GM23338 (cell line): ENCODE results near the gene RUBCN.

Experiments
- CREB1 ChIP-seq: fragments of 250-450 bp; sonication (Bioruptor Pico); IDR thresholded peaks from 2 replicates; pipeline ENCODE4 v1.5.0; 2020; ENCODE audit warnings: low read depth, mild to moderate bottlenecking, moderate library complexity
- EZH2 ChIP-seq: fragments of 200-600 bp; sonication (generic); IDR thresholded peaks from one replicate; pipeline ENCODE4 v1.8.0; 2017; ENCODE audit warnings: antibody characterized with exemption, mild to moderate bottlenecking, low read depth; ENCODE audit not compliant: unreplicated experiment
- EZH2phosphoT487 ChIP-seq: fragments of 200-600 bp; sonication (generic); IDR thresholded peaks from one replicate; pipeline ENCODE4 v1.8.1; 2018; ENCODE audit warnings: antibody characterized with exemption; ENCODE audit not compliant: unreplicated experiment
- JUNB ChIP-seq: IDR thresholded peaks from one replicate; pipeline ENCODE4 v1.6.1; 2016; ENCODE audit warnings: antibody characterized with exemption; ENCODE audit not compliant: unreplicated experiment
- NANOG ChIP-seq: IDR thresholded peaks from 2 replicates; pipeline ENCODE4 v1.6.1; 2016; ENCODE audit warnings: antibody characterized with exemption, borderline replicate concordance
- POLR2AphosphoS5 ChIP-seq: IDR thresholded peaks from 2 replicates; pipeline ENCODE4 v1.6.1; 2016; ENCODE audit warnings: antibody characterized with exemption, low read depth
- STAT1 ChIP-seq: IDR thresholded peaks from one replicate; pipeline ENCODE4 v1.6.1; 2016; ENCODE audit warnings: antibody characterized with exemption; ENCODE audit not compliant: unreplicated experiment
- ZNF331 ChIP-seq: fragments of 250-450 bp; sonication (Bioruptor Pico); IDR thresholded peaks from 2 replicates; pipeline ENCODE4 v1.5.0; 2020; ENCODE audit warnings: low read depth, mild to moderate bottlenecking, moderate library complexity
- TF ChIP-seq, protein P1 (sequence below), 2 experiments: fragments of 200-600 bp in 1 of 2; sonication (generic) in 1 of 2; conservative IDR thresholded peaks; 2 replicates each; pipeline versions ENCODE4 v1.5.1 to v1.6.1; 2016 to 2017; ENCODE audit warnings: antibody characterized with exemption in 2 of 2, low read depth in 2 of 2, mild to moderate bottlenecking in 2 of 2, moderate library complexity in 1 of 2
- TF ChIP-seq, protein P2 (sequence below): fragments of 250-450 bp; sonication (Bioruptor Pico); IDR thresholded peaks from 2 replicates; pipeline ENCODE4 v1.5.0; 2020; ENCODE audit warnings: mild to moderate bottlenecking, moderate library complexity
- TF ChIP-seq, protein P3 (sequence below): IDR thresholded peaks from one replicate; pipeline ENCODE4 v1.6.1; 2018; ENCODE audit warnings: antibody characterized with exemption; ENCODE audit not compliant: unreplicated experiment
- TF ChIP-seq, protein P4 (sequence below): IDR thresholded peaks from 2 replicates; pipeline ENCODE4 v1.6.1; 2016; ENCODE audit warnings: antibody characterized with exemption

DNA sequence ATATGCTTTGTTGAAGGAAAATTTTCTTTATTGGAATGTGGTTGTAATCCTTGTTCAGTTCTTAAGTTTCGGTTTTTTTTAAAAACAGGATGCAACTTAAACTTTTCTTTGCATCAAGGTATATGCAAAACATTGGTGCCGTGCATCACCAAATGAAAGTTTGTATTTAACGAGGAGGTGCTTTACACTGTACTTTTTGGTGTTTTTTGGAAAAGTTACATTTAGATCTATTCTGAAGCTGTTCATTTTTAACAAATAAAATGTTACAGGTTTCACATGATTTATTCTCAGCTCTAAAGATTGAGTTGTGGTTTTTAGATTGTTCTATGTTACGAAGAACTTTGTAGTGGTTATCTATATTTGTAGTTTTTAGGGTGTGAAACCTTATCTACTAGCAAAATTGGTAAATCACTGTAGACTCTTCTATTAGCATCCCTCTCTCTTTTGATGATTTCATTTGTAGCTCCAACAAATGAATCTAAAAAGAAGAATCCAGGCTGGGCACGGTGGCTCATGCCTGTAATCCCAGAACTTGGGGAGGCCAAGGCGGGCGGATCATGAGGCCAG, 47.4 kb upstream of the RUBCN start:
- TF ChIP-seq, protein P1, sequence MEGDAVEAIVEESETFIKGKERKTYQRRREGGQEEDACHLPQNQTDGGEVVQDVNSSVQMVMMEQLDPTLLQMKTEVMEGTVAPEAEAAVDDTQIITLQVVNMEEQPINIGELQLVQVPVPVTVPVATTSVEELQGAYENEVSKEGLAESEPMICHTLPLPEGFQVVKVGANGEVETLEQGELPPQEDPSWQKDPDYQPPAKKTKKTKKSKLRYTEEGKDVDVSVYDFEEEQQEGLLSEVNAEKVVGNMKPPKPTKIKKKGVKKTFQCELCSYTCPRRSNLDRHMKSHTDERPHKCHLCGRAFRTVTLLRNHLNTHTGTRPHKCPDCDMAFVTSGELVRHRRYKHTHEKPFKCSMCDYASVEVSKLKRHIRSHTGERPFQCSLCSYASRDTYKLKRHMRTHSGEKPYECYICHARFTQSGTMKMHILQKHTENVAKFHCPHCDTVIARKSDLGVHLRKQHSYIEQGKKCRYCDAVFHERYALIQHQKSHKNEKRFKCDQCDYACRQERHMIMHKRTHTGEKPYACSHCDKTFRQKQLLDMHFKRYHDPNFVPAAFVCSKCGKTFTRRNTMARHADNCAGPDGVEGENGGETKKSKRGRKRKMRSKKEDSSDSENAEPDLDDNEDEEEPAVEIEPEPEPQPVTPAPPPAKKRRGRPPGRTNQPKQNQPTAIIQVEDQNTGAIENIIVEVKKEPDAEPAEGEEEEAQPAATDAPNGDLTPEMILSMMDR (conservative IDR thresholded peaks at IDR 0.05; ENCODE audit: low read depth in 2 of 2), result no peak
- TF ChIP-seq JUNB (no peak), POLR2AphosphoS5 (no peak), EZH2 (no peak), EZH2phosphoT487 (no peak), ZNF331 (CRISPR knock-in tag) (no peak), CREB1 (CRISPR knock-in tag) (no peak), STAT1 (no peak), NANOG (no peak)
- TF ChIP-seq, protein P2, sequence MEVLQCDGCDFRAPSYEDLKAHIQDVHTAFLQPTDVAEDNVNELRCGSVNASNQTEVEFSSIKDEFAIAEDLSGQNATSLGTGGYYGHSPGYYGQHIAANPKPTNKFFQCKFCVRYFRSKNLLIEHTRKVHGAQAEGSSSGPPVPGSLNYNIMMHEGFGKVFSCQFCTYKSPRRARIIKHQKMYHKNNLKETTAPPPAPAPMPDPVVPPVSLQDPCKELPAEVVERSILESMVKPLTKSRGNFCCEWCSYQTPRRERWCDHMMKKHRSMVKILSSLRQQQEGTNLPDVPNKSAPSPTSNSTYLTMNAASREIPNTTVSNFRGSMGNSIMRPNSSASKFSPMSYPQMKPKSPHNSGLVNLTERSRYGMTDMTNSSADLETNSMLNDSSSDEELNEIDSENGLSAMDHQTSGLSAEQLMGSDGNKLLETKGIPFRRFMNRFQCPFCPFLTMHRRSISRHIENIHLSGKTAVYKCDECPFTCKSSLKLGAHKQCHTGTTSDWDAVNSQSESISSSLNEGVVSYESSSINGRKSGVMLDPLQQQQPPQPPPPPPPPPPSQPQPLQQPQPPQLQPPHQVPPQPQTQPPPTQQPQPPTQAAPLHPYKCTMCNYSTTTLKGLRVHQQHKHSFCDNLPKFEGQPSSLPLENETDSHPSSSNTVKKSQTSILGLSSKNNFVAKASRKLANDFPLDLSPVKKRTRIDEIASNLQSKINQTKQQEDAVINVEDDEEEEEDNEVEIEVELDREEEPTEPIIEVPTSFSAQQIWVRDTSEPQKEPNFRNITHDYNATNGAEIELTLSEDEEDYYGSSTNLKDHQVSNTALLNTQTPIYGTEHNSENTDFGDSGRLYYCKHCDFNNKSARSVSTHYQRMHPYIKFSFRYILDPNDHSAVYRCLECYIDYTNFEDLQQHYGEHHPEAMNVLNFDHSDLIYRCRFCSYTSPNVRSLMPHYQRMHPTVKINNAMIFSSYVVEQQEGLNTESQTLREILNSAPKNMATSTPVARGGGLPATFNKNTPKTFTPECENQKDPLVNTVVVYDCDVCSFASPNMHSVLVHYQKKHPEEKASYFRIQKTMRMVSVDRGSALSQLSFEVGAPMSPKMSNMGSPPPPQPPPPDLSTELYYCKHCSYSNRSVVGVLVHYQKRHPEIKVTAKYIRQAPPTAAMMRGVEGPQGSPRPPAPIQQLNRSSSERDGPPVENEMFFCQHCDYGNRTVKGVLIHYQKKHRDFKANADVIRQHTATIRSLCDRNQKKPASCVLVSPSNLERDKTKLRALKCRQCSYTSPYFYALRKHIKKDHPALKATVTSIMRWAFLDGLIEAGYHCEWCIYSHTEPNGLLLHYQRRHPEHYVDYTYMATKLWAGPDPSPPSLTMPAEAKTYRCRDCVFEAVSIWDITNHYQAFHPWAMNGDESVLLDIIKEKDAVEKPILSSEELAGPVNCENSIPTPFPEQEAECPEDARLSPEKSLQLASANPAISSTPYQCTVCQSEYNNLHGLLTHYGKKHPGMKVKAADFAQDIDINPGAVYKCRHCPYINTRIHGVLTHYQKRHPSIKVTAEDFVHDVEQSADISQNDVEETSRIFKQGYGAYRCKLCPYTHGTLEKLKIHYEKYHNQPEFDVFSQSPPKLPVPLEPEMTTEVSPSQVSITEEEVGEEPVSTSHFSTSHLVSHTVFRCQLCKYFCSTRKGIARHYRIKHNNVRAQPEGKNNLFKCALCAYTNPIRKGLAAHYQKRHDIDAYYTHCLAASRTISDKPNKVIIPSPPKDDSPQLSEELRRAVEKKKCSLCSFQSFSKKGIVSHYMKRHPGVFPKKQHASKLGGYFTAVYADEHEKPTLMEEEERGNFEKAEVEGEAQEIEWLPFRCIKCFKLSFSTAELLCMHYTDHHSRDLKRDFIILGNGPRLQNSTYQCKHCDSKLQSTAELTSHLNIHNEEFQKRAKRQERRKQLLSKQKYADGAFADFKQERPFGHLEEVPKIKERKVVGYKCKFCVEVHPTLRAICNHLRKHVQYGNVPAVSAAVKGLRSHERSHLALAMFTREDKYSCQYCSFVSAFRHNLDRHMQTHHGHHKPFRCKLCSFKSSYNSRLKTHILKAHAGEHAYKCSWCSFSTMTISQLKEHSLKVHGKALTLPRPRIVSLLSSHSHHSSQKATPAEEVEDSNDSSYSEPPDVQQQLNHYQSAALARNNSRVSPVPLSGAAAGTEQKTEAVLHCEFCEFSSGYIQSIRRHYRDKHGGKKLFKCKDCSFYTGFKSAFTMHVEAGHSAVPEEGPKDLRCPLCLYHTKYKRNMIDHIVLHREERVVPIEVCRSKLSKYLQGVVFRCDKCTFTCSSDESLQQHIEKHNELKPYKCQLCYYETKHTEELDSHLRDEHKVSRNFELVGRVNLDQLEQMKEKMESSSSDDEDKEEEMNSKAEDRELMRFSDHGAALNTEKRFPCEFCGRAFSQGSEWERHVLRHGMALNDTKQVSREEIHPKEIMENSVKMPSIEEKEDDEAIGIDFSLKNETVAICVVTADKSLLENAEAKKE (CRISPR knock-in tag), result no peak
- TF ChIP-seq, protein P3, sequence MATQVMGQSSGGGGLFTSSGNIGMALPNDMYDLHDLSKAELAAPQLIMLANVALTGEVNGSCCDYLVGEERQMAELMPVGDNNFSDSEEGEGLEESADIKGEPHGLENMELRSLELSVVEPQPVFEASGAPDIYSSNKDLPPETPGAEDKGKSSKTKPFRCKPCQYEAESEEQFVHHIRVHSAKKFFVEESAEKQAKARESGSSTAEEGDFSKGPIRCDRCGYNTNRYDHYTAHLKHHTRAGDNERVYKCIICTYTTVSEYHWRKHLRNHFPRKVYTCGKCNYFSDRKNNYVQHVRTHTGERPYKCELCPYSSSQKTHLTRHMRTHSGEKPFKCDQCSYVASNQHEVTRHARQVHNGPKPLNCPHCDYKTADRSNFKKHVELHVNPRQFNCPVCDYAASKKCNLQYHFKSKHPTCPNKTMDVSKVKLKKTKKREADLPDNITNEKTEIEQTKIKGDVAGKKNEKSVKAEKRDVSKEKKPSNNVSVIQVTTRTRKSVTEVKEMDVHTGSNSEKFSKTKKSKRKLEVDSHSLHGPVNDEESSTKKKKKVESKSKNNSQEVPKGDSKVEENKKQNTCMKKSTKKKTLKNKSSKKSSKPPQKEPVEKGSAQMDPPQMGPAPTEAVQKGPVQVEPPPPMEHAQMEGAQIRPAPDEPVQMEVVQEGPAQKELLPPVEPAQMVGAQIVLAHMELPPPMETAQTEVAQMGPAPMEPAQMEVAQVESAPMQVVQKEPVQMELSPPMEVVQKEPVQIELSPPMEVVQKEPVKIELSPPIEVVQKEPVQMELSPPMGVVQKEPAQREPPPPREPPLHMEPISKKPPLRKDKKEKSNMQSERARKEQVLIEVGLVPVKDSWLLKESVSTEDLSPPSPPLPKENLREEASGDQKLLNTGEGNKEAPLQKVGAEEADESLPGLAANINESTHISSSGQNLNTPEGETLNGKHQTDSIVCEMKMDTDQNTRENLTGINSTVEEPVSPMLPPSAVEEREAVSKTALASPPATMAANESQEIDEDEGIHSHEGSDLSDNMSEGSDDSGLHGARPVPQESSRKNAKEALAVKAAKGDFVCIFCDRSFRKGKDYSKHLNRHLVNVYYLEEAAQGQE, result no peak
- TF ChIP-seq, protein P4, sequence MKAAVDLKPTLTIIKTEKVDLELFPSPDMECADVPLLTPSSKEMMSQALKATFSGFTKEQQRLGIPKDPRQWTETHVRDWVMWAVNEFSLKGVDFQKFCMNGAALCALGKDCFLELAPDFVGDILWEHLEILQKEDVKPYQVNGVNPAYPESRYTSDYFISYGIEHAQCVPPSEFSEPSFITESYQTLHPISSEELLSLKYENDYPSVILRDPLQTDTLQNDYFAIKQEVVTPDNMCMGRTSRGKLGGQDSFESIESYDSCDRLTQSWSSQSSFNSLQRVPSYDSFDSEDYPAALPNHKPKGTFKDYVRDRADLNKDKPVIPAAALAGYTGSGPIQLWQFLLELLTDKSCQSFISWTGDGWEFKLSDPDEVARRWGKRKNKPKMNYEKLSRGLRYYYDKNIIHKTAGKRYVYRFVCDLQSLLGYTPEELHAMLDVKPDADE, result no peak
